GM18867 (cell line): ENCODE measurements around the gene PSIP1.
"Not testable (repeated sequence)": the region's sequence is repeated elsewhere in the genome, so short reads cannot be mapped to it uniquely, and the experiment has no call there.

Source experiments
- ATAC-seq: cut with Tn5 transposase; IDR thresholded peaks from one replicate; pipeline ENCODE4 v1.9.1; 2021; ENCODE audit warnings: mild to moderate bottlenecking, moderate library complexity; ENCODE audit not compliant: unreplicated experiment

Gene PSIP1

DNA sequence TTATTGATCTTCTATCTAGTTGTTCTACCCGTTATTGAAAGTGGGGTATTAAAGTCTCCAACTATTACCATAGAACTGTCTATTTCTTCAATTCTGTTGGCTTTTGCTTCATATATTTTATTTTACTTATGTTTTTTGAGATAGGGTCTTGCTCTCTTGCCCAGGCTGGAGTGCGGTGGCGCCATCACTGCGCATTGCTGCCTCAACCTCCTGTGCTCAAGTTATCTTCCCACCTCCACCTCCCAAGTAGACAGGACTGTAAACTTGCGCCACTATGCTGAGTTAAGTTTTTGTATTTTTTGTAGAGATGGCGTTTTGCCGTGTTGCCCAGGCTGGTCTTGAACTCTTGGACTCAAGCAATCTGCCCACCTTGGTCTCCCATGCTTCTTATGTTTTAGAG, 71.9 kb downstream of the PSIP1 start:
- ATAC-seq, result no peak

DNA sequence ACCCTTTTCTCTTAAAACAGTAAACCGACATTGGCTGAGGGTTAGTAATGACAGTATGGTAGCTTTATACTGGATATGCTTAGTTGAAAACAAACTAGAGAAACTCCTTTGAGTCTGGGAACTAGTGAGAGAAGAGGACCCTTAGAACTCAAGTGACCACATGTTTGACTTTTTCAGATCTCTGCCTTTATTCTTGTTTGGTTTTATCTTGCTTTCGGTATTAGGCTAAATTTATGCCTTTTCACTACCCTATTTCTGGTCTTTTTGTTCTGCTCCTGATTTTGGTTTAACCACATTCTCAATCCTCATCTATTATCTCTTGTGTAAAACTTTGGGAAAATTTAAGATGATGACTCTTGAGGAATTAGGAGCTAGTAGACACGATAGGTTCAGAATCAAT, 77.1 kb downstream of the PSIP1 start:
- no peak for ATAC-seq

DNA sequence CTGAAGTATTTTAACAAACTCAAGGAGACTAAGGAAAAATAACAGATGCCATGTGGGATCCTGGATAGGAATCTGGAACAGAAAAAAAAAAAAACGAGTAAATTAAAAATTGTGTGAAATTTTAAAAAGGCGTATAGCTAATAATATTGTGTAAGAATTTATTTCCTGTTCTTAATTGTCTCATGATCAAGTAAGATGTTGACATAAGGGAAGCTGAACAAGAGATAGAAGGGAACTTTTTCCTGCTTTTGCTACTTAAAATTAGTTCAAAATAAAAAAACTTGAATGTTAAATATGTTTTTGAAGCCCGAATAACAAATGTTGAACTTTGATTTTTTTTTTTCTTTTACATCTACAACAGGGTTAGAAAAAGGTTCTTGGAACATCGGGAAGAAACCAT, 77.6 kb downstream of the PSIP1 start:
- no peak for ATAC-seq

DNA sequence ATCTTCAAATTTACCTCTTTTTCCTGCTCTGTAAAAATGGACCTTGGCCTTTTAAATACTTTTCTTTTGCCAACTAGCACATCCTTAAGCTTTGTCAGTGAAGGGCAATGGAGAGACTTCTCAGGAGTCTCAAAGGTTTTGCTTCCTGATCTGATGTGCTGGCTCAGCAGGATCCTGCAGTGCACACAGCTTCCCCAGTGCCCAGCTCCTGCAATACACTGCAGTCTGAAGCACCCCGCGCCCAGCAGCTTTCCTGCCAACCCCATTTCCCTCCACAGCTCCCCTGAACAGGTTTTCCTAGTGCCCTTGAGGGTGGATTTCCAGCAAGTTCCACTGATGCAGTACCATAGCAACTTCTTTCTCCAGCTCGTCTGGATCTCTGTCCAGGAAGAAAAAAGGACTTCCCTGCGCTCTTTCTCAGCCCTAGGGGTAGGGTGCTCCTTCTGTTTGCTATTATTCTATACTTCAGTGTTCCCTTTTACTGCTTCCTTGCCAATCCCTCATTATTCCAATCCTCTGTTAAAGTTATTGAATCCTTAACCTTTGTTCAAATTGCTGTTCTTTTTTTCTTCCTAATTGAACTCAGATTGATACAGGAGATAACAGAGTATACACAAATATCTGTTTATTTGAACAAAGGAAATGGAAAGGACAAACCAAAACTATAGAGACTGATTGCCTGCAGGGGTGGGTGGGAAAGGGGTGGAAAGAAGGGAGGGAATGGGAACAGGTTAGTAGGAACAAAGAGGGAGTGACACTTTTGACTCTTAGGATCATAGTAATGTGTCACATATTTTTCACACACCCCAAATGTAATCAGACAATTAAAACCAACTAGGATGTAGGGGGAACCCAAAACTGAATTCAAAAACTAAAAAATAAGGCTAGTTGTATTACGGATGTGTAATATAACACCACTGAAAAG, 79.6 kb downstream of the PSIP1 start:
- ATAC-seq, result no peak

DNA sequence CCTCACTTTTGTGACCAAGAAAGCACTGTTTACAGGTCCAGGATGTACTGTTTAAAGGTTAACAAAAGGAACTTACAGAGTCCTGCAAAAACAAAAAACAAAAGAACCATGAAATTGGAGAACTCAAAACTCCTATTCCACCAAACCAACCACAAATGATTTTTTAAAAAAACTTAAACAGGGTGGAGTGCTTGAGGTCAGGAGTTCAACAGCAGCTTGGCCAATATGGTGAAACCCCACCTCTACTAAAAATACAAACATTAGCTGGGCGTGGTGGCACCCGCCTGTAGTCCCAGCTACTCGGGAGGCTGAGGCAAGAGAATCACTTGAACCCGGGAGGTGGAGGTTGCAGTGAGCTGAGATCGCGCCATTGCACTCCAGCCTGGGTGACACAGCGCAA, 83.1 kb downstream of the PSIP1 start:
- ATAC-seq, result not testable (repeated sequence)

DNA sequence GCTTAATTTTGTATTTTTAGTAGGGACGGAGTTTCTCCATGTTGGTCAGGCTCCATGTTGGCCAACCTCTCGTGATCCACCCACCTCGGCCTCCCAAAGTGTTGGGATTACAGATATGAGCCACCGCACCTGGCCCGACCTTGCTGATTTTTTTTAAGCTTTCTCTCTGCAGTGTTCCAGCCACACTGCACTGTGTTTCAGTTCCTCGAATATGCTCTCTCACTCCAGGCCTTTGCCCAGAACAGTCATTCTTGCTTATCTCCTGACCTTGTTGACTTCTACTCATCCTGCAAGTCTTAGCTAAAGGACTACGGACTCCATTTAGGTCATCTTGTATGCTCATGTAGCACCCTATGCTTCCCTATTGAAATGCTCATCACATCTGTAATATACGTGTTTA, 84.8 kb downstream of the PSIP1 start:
- ATAC-seq, result peak; percentile 16

DNA sequence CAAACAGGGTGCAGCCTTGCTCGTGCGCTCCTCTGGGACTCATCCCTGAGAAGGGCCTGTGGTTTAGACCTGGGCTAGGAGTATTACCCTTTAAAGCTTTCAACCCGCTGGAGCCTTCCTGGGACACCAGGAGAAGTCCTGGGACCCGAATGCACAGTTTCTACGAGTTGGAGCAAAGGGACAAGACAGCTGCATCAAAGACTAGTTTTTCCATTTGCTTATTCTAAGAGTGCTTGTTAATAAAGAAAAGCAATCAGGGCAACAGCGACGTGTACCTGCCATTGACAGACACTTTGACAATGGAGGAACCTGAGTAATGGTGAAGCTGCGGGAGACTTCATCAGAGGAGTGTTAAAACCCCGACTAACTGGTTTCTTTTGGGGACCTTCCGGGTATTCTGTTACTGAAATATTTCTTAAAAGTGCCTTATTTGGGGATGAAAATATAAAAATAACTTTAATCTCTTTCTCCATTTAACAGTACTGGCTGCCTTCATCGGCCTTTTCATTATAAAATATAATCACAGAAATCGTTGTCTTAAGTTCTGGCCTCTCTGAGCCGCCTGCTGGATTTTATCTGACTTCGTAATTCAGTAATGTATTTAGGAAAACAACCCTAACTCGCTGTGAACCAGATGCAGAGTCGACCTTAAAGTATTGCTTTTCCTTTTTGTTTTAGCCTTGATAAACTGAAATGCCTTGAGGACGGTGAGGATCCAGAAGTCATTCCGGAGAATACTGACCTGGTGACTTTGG, 87.4 kb downstream of the PSIP1 start:
- peak; percentile 7 for ATAC-seq

DNA sequence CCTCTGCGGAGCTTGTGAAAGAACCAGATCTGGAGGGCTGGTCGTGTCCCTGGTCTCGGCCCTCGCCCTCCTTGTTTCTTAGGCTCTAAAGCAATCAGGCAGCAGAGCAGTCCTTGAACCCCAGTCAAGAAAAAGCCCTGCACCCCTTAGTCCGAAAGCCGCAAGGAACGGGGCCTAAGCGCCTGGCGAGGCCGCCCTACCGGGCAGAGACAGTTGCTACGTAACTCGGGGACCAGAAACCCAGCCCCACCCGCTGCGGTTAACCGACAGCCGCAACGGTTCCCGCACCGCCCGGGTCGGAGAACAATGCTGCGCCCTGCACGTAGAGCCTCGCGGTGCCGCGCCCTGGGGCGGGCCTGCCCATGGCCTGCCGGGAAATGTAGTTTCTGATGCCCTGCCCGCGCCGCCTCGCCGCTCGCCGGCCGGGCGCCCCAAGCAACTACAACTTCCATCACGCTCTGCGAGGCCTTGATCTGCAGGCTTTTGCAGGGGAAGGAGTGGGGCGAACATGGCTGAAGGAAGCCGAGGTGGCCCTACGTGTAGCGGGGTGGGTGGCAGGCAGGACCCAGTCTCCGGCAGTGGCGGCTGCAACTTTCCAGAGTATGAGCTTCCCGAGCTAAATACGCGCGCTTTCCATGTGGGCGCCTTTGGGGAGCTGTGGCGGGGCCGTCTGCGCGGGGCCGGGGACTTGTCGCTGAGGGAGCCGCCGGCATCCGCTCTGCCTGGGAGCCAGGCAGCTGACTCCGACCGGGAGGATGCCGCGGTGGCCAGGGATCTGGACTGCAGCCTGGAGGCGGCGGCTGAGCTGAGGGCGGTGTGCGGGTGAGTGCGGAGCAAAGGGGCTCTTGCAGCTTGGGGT, 88.2 kb downstream of the PSIP1 start, which contains the start of gene SNAPC3:
Gene SNAPC3, plus strand, starts transcription at position 505 of the 859 bp plus-strand sequence. Its CDS starts 4 bp downstream, at position 509.
- peak; percentile 98 for ATAC-seq

DNA sequence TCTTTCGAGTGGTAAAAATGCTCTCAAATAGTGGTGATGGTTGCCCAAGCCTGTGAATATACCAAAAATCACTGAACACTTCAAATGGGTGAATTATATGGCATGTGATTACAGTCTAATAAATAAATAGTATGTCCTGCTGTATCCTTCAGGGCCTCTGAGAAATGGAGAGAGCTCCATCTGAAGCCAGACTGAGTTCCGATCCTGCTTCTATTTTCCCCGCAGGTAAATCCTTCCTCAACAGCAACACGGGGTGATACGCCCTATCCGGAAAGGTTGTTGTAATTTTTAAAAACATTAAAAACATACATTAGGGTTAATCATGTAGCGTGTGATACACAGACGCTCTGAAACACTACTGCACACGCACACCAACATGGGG, 88.8 kb downstream of the PSIP1 start:
- ATAC-seq, result no peak

DNA sequence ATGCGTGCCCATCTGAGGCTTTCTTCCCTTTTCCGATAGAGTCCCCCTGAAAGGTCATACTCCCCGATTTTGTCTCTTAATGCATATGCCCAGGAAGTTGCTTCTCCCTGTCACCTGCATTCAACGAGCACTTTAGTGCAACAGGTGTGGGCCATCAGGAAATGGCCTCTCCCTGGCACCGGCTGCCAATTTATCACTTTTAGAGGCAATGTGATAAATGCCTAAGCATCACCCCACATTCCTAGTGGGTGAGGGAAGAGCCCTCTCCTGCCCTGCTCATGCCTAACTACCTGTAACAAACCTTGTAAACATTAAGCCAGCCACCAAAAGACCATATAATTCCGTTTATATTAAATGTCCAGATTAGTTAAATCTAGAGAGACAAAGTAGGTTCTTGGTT, 89.2 kb downstream of the PSIP1 start:
- ATAC-seq, result no peak

DNA sequence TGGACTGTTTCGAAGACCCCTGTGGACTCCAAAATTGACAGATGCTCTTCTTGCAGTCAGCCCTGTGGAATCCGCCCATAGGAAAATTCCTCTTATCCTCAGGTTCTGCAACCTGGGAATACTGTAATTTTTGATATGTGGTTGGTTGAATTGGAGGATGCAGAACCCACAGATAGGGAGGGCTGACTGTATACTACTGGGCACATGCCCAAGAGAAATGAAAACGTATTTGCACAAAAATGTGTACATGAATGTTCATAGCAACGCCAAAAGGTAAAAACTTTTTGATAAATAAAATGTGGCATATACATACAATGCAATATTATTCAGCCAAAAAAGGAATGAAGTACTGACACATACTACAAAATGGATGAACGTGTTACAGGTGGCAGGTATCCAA, 90.0 kb downstream of the PSIP1 start:
- no peak for ATAC-seq

DNA sequence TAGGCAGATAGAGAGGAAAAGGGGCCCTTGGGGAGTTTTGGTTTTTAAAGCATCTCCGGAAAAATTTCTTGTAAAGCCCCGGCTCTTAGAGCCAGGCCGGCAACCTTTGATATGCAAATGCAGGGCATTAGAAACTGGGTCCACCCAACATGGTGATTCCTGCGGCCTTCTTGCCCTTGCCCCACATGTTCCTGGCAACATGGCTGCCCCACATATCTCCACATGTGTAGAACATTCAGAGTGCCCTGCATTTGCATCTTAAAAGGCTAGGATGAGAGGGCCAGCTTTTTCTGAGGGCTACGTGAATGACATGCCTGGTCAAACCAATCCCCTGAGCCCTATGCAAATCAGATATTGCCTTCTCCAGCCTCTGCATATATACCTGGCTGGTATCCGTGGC, 93.1 kb downstream of the PSIP1 start:
- ATAC-seq, result no peak

DNA sequence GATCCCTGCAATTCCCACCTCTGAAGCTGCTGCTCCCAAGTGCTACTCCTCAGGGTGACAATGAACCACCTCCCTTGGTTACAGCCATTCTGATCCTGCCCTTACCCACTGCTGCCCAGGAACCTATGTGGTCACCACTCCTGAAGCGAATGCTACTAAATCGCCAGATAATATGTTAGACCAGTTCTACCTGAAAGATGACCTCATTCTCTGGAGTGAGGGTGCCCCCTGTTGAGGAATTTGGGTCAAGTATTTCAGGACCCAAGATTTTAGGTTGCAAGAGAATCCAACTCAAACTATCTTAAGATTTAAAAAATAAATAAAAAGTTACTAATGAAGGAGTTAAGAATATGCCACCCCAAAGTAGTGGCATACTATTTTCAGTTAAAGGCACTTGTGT, 93.9 kb downstream of the PSIP1 start:
- ATAC-seq, result peak; percentile 67
